Ammon's horn (tissue), 1 donor: Measurements from ENCODE around the gene ZNF318.
A peak's percentile ranks its signal among the peaks of the same experiment; 100 is the strongest.

Experiments
- DNase-seq: peaks from one replicate; pipeline ENCODE4 v3.0.0-alpha.2; 2016; ENCODE audit warnings: low spot score

ZNF318 gene

GRCh38 chr6:43301081-43301870, 68.2 kb downstream of the ZNF318 start:
- no peak for DNase-seq

GRCh38 chr6:43299338-43300293, 69.8 kb downstream of the ZNF318 start:
- no peak for DNase-seq

- no peak for DNase-seq
Measured at GRCh38 chr6:43298565-43299337, 70.7 kb downstream of the ZNF318 start.

GRCh38 chr6:43297644-43298564, 71.5 kb downstream of the ZNF318 start, which contains the start of gene SLC22A7:
SLC22A7 (plus strand) TSS chr6:43298260; CDS start chr6:43298359, 99 bp downstream.
- DNase-seq: peak; percentile 20

GRCh38 chr6:43296780-43297497, 72.5 kb downstream of the ZNF318 start:
- no peak for DNase-seq

- DNase-seq: no peak
Measured at GRCh38 chr6:43295456-43295855, 74.0 kb downstream of the ZNF318 start.

- DNase-seq: no peak
Measured at GRCh38 chr6:43294536-43294935, 74.9 kb downstream of the ZNF318 start.

GRCh38 chr6:43293698-43294097, 75.7 kb downstream of the ZNF318 start:
- no peak for DNase-seq

- DNase-seq: no peak
Measured at GRCh38 chr6:43292763-43293318, 76.6 kb downstream of the ZNF318 start.

- DNase-seq: no peak
Measured at GRCh38 chr6:43292341-43292740, 77.1 kb downstream of the ZNF318 start.

- no peak for DNase-seq
Measured at GRCh38 chr6:43291708-43292107, 77.7 kb downstream of the ZNF318 start.

- DNase-seq: no peak
Measured at GRCh38 chr6:43290905-43291355, 78.5 kb downstream of the ZNF318 start.

- no peak for DNase-seq
Measured at GRCh38 chr6:43290339-43290904, 79.0 kb downstream of the ZNF318 start.

- no peak for DNase-seq
Measured at GRCh38 chr6:43287717-43288679, 81.4 kb downstream of the ZNF318 start.

- DNase-seq: no peak
Measured at GRCh38 chr6:43286980-43287716, 82.3 kb downstream of the ZNF318 start.

- no peak for DNase-seq
Measured at GRCh38 chr6:43286456-43286979, 82.9 kb downstream of the ZNF318 start.
